Measurements from ENCODE around the gene SLC24A5.

DNA sequence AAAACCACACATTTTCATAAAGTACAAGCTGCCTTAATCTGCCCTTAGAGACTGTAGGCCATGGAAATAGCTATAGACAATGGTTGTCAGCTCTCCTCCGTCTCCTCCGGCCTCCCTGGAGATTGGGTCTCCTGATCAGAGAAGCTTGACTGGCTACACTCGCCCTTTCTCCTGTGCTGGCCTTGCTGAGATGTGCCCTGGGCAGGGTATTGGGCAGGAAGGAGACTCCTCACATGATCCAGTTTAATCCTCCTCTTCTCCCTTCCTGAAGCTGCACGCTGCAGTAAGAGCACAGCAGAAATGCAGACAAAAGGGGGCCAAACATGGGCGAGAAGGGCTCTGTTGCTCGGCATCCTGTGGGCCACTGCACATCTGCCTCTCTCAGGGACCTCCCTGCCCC is at the start of gene SLC24A5:
- TF ChIP-seq, protein P1, sequence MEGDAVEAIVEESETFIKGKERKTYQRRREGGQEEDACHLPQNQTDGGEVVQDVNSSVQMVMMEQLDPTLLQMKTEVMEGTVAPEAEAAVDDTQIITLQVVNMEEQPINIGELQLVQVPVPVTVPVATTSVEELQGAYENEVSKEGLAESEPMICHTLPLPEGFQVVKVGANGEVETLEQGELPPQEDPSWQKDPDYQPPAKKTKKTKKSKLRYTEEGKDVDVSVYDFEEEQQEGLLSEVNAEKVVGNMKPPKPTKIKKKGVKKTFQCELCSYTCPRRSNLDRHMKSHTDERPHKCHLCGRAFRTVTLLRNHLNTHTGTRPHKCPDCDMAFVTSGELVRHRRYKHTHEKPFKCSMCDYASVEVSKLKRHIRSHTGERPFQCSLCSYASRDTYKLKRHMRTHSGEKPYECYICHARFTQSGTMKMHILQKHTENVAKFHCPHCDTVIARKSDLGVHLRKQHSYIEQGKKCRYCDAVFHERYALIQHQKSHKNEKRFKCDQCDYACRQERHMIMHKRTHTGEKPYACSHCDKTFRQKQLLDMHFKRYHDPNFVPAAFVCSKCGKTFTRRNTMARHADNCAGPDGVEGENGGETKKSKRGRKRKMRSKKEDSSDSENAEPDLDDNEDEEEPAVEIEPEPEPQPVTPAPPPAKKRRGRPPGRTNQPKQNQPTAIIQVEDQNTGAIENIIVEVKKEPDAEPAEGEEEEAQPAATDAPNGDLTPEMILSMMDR (IDR thresholded peaks at IDR 0.05): no peak
- TF ChIP-seq EZH2 (IDR thresholded peaks at IDR 0.05) (no peak), EZH2phosphoT487 (IDR thresholded peaks at IDR 0.05) (no peak)
